HG02981 (cell line): ENCODE measurements around the gene ZNF568.

ENCODE experiments used
- ATAC-seq: cut with Tn5 transposase; IDR thresholded peaks from one replicate; pipeline ENCODE4 v1.9.1; 2021; ENCODE audit warnings: mild to moderate bottlenecking, moderate library complexity; ENCODE audit not compliant: unreplicated experiment

ZNF568 gene

GRCh38 chr19:36915992-36916830 lies at the start of gene ZNF568, which contains the start of gene ZNF829:
ZNF568 (plus strand) TSS chr19:36916332; CDS start chr19:36922771, 6,439 bp downstream.
ZNF829 (minus strand) TSS chr19:36916291; CDS start chr19:36915167, 1,124 bp downstream.
- ATAC-seq, result peak; percentile 93

DNA sequence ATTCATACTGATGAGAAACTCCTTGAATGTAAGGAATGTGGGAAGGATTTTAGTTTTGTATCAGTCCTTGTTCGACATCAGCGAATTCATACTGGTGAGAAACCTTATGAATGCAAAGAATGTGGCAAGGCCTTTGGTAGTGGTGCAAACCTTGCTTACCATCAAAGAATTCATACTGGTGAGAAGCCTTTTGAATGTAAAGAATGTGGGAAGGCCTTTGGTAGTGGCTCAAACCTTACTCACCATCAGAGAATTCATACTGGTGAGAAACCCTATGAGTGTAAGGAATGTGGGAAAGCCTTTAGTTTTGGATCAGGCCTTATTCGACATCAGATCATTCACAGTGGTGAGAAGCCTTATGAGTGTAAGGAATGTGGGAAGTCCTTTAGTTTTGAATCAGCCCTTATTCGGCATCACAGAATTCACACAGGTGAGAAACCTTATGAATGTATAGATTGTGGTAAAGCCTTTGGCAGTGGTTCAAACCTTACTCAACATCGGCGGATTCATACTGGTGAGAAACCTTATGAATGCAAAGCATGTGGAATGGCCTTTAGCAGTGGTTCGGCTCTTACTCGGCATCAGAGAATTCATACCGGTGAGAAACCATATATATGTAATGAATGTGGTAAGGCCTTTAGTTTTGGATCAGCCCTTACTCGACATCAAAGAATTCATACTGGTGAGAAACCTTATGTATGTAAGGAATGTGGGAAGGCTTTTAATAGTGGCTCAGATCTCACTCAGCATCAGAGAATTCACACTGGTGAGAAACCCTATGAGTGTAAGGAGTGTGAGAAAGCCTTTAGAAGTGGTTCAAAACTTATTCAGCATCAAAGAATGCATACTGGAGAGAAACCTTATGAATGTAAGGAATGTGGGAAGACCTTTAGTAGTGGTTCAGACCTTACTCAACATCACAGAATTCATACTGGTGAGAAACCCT lies 38.9 kb upstream of the ZNF568 start:
- no peak for ATAC-seq

- ATAC-seq, result no peak
Observed at GRCh38 chr19:36891768-36892357, 24.3 kb upstream of the ZNF568 start.

DNA sequence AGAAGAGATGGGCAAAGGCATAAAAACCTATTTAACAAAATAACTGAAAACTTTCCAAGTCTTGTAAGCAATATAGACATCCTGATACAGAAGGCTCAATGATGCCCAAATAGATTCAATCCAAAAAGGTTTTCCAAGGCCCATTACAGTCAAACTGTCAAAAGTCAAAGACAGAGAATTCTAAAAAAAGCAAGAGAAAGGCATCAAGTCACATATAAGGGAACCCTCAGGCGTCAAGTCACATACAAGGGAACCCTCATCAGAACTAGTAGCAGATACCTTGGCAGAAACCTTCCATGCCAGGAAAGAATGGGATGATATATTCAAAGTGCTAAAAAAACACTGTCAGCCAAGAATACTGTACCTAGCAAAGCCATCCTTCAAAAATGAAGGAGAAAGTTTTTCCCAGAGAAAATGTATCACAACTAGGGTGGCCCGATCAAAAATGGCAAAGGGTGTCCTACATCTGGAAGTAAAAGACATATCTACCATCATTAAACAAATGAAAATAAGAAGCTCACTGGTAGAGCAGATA lies 21.2 kb upstream of the ZNF568 start:
- ATAC-seq, result no peak

GRCh38 chr19:36898422-36898821 lies 17.7 kb upstream of the ZNF568 start:
- ATAC-seq, result no peak

- no peak for ATAC-seq
Observed at GRCh38 chr19:36916991-36917390, 859 bp downstream of the ZNF568 start.

DNA sequence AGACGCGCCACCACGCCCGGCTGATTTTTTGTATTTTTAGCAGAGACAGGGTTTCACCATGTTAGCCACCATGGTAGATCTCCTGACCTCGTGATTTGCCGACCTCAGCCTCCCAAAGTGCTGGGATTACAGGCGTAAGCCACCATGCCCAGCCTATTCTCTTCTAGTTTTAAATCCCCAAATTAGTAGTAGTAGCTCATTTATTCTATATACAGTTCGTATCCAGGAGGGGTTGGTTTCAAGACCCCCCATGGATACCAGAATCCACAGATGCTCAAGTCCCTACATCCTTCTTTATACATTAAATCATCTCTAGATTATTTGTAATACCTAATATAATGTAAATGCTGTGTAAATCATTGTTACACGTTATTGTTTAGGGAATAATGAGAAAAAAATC lies 2.0 kb downstream of the ZNF568 start:
- no peak for ATAC-seq

DNA sequence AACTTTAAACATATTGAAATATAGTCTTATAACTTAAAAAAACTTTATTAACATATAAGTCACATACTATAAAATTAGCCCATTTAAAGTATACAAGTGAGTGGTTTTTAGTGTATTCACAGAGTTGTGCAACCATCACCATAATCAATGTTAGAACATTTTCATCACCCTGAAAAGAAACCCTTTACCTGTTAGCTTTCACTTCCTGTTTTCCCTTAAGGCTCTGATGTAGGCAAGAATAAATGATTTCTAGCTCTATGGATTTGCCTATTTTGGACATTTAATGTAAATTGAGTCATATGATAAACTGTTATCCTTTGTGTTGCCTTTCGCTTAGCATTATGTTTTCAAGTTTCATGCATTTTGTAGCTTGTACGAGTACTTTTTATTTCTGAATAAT lies 15.6 kb downstream of the ZNF568 start:
- no peak for ATAC-seq

DNA sequence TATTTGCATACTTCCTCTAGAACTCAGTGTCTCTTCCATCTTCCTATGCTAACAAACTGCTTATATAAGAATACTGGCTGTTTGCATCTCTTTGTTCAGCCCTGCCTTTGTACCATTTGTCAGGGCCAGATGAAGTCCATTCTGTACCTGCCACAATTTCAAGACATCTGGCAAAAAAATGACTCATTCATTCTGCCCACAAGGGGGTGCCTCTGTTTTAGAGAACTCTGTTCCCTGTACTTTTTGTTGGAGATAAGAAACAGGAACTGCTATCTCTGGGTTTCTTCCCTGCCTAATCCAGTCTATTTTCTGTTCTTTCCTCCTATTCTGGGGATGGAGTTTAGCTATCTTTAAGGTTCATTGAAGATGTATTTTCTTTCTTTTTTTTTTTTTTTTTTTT lies 23.0 kb downstream of the ZNF568 start:
- no peak for ATAC-seq

DNA sequence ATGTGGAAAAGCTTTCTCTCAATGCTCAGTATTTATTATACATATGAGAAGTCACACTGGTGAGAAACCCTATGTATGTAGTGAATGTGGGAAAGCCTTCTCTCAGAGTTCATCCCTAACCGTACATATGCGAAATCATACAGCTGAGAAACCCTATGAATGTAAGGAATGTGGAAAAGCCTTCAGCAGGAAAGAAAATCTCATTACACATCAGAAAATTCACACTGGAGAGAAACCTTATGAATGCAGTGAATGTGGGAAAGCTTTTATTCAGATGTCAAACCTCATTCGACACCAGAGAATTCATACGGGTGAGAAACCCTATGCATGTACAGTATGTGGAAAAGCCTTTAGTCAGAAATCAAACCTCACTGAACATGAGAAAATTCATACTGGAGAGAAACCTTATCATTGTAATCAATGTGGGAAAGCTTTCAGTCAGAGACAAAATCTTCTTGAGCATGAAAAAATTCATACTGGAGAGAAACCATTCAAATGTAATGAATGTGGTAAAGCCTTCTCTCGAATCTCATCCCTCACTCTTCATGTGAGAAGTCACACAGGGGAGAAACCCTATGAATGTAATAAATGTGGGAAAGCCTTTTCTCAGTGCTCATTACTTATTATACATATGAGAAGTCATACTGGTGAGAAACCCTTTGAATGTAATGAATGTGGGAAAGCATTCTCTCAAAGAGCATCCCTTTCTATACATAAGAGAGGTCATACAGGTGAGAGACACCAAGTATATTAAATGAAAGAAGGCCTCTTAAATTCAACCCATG lies 34.4 kb downstream of the ZNF568 start:
- no peak for ATAC-seq

GRCh38 chr19:36962346-36962745 lies 46.2 kb downstream of the ZNF568 start:
- ATAC-seq, result no peak

DNA sequence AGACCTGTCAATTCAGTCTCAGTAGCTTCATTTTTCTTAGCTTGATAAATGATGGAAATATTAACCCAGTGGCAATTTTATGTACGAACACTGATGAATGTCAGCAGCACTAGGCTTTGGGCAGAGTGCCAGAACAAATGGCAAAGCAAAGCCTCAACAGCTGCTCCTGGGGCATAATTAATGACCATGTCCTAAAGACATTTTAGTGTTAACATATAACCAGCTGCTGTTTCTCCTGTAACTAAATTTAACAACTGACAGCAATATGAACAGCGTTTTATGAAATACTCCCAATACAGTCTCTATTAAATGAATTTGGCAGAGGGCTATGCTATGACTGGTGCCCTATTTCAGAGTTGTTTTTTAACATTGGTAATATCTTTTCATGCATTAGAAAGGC lies 47.1 kb downstream of the ZNF568 start:
- no peak for ATAC-seq

- no peak for ATAC-seq
Observed at GRCh38 chr19:36972571-36972970, 56.4 kb downstream of the ZNF568 start.

- ATAC-seq, result peak; percentile 85
Observed at GRCh38 chr19:36973021-36973843, 57.1 kb downstream of the ZNF568 start.

DNA sequence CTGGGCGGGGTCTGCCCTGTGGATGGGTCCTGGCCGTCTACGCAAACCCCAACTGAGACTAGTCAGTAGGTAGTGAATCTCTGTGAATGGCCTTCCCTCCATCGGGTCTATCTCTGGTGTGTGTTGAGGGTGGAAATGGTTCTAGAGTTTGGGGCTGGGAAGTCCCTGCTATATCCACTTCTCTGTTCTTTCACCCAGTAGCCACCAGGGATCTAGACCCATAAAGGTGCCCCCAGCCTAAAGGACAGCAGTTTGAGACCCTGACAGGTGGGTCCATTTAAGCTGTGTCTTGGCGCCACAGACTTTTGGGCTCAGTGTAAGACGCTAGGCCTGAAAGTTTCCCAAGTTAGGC lies 57.7 kb downstream of the ZNF568 start:
- ATAC-seq, result no peak

GRCh38 chr19:36986131-36986530 lies 70.0 kb downstream of the ZNF568 start:
- no peak for ATAC-seq

- ATAC-seq, result no peak
Observed at GRCh38 chr19:36986601-36987000, 70.5 kb downstream of the ZNF568 start.

DNA sequence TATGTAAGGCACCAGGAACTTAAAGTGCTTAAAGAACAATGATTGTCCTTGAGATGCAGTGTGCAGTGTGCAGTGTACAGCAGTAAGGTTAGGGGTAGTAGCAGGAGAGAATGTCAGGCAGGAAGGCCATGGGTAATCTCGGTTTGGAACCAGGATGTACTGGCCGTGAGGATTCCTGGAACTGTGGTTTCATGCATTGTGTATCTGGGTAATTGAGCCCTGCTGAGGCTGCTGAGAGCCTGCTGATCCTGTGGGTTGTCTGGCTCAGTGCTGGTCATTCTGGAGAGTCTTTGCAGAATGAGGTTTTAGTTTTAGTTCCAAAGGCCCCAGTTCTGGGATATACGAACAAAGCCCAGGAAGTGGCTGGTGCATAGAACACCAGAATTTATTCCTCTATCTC lies 71.0 kb downstream of the ZNF568 start:
- ATAC-seq, result no peak

- no peak for ATAC-seq
Observed at GRCh38 chr19:36997152-36997842, 81.2 kb downstream of the ZNF568 start.
